HepG2 (cell line): ENCODE measurements around the gene KIF1C. TPM values are rescaled to one million over a fixed set of nuclear protein-coding genes. Genes with fewer than 3 reads are reported as not detected.

Experiments used
- CENPBD1 ChIP-seq: sonication (generic); formaldehyde crosslinking; IDR thresholded peaks from 2 replicates; pipeline ENCODE4 v1.8.0; 2022; ENCODE audit warnings: missing genetic modification reagents, low read depth, mild to moderate bottlenecking, borderline replicate concordance
- CREM ChIP-seq, 2 experiments: sonication (generic) in 1 of 2; formaldehyde crosslinking in 1 of 2; IDR thresholded peaks; 2 replicates each; pipeline versions ENCODE4 v1.4.0 to v1.6.1; 2016 to 2020; ENCODE audit warnings: antibody characterized with exemption in 1 of 2, mild to moderate bottlenecking in 1 of 2, missing genetic modification reagents in 1 of 2
- EED ChIP-seq: sonication (generic); formaldehyde crosslinking; IDR thresholded peaks from 2 replicates; pipeline ENCODE4 v1.5.0; 2020; ENCODE audit warnings: mild to moderate bottlenecking, missing genetic modification reagents
- FOXP1 ChIP-seq, 2 experiments: fragments of 450-650 bp in 1 of 2; IDR thresholded peaks; 2 replicates each; pipeline ENCODE4 v1.6.1; 2017 to 2018; ENCODE audit warnings: antibody characterized with exemption in 1 of 2
- HNRNPUL1 ChIP-seq: fragments of 200-400 bp; formaldehyde crosslinking; IDR thresholded peaks from 2 replicates; pipeline ENCODE4 v1.6.1; 2017; ENCODE audit warnings: low read depth, mild to moderate bottlenecking, low read length, moderate library complexity
- KDM5A ChIP-seq: fragments of 200-600 bp; sonication (generic); IDR thresholded peaks from 2 replicates; pipeline ENCODE4 v1.7.0; 2018; ENCODE audit warnings: antibody characterized with exemption, mild to moderate bottlenecking, low read length, borderline replicate concordance
- KMT2B ChIP-seq: IDR thresholded peaks from 2 replicates; pipeline ENCODE4 v1.6.1; 2016; ENCODE audit warnings: missing genetic modification reagents, missing compliant biosample characterization
- LCORL ChIP-seq, 2 experiments: fragments of 450-650 bp in 1 of 2; sonication (generic) in 1 of 2; formaldehyde crosslinking in 1 of 2; IDR thresholded peaks; 2 replicates each; pipeline versions ENCODE4 v1.5.0 to v1.6.1; 2017 to 2020; ENCODE audit warnings: antibody characterized with exemption in 1 of 2, missing genetic modification reagents in 1 of 2
- MXD4 ChIP-seq: IDR thresholded peaks from 2 replicates; pipeline ENCODE4 v1.6.1; 2016; ENCODE audit warnings: mild to moderate bottlenecking, missing biosample characterization, missing genetic modification reagents
- NFE2L1 ChIP-seq: sonication (generic); formaldehyde crosslinking; IDR thresholded peaks from 2 replicates; pipeline ENCODE4 v1.4.0; 2020; ENCODE audit warnings: missing genetic modification reagents, mild to moderate bottlenecking, borderline replicate concordance
- RAD21 ChIP-seq: fragments of 450-650 bp; formaldehyde crosslinking; IDR thresholded peaks from 2 replicates; pipeline ENCODE4 v1.5.0; 2020; ENCODE audit warnings: mild to moderate bottlenecking
- SMC3 ChIP-seq: IDR thresholded peaks from 2 replicates; pipeline ENCODE4 v1.6.1; 2011; ENCODE audit warnings: low read length, improper control_type of control experiment
- ZBTB21 ChIP-seq: sonication (generic); formaldehyde crosslinking; IDR thresholded peaks from 2 replicates; pipeline ENCODE4 v1.4.0; 2020; ENCODE audit warnings: missing genetic modification reagents
- ZNF563 ChIP-seq: sonication (generic); formaldehyde crosslinking; IDR thresholded peaks from 2 replicates; pipeline ENCODE4 v1.8.0; 2022; ENCODE audit warnings: mild to moderate bottlenecking, moderate library complexity, missing genetic modification reagents
- ZNF660 ChIP-seq: sonication (generic); formaldehyde crosslinking; IDR thresholded peaks from 2 replicates; pipeline ENCODE4 v1.5.1; 2020; ENCODE audit warnings: mild to moderate bottlenecking, low read depth, missing genetic modification reagents, borderline replicate concordance
- ZXDC ChIP-seq: sonication (generic); formaldehyde crosslinking; IDR thresholded peaks from 2 replicates; pipeline ENCODE4 v1.5.0; 2020; ENCODE audit warnings: mild to moderate bottlenecking, missing genetic modification reagents
- polyA plus RNA-seq, 8 experiments: library from polyadenylated mRNA; depleted of rRNA in 3 of 8; stranded (reverse) in 7 of 8; unstranded in 1 of 8; fragments of >200 nt; fragmentation: Illumina TruSeq in 4 of 8; extraction: Trizol in 4 of 8; gene quantifications; 2 replicates each; pipeline versions ENCODE4 v1.2.1 to v1.2.3, GENCODE V29; 2011 to 2016; ENCODE audit warnings: low read depth in 4 of 8, missing spikeins in 1 of 8, mixed read lengths in 1 of 8; ENCODE audit not compliant: insufficient read depth in 1 of 8
- total RNA-seq, 5 experiments: library from RNA; depleted of rRNA; stranded (reverse); fragments of >200 nt; fragmentation: Illumina TruSeq; extraction: Trizol; gene quantifications; 2 replicates each; pipeline ENCODE4 v1.2.3, GENCODE V29; 2016; ENCODE audit warnings: low read depth in 1 of 5
- TF ChIP-seq, protein P1 (sequence below): sonication (generic); formaldehyde crosslinking; IDR thresholded peaks from 2 replicates; pipeline ENCODE4 v1.8.0; 2022; ENCODE audit warnings: missing genetic modification reagents, mild to moderate bottlenecking, borderline replicate concordance
- TF ChIP-seq, protein P2 (sequence below): sonication (generic); formaldehyde crosslinking; IDR thresholded peaks from 2 replicates; pipeline ENCODE4 v1.4.0; 2020; ENCODE audit warnings: missing genetic modification reagents

Gene KIF1C
- total and polyA plus RNA-seq, 2 of the 13 experiments (the other 11 are each of a cell fraction or from before 2014, with no cell fraction given), result 70.0 to 104 TPM

GRCh38 chr17:4966844-4967538 is 30.8 kb upstream of the KIF1C start (continued):
- TF ChIP-seq CENPBD1, result no peak
- TF ChIP-seq KMT2B, result no peak; the same call in 1 of the 2 replicates
- no peak for TF ChIP-seq RAD21 (CRISPR knock-in tag)
- peak; percentile 13; the same call in 1 of the 2 replicates for TF ChIP-seq KDM5A
- no peak for TF ChIP-seq EED (CRISPR knock-in tag)
- TF ChIP-seq CREM (IDR thresholded peaks at IDR 0.05), result peak; percentile 77
- TF ChIP-seq CREM (CRISPR knock-in tag; IDR thresholded peaks at IDR 0.05), result no peak
- no peak for TF ChIP-seq FOXP1 (IDR thresholded peaks at IDR 0.05)
- TF ChIP-seq FOXP1 (CRISPR knock-in tag; IDR thresholded peaks at IDR 0.05), result no peak
- no peak for TF ChIP-seq SMC3
- TF ChIP-seq ZBTB21 (CRISPR knock-in tag), result no peak
- 0 out of 2 replicates have a peak, but pooled peaks have one; percentile 17 for TF ChIP-seq NFE2L1 (CRISPR knock-in tag)
- no peak for TF ChIP-seq HNRNPUL1
- TF ChIP-seq ZXDC (CRISPR knock-in tag), result no peak
- no peak for TF ChIP-seq LCORL (IDR thresholded peaks at IDR 0.05)
- TF ChIP-seq LCORL (CRISPR knock-in tag; IDR thresholded peaks at IDR 0.05), result no peak; the same call in 1 of the 2 replicates
- no peak; the same call in 1 of the 2 replicates for TF ChIP-seq MXD4 (CRISPR knock-in tag)
- TF ChIP-seq ZNF660 (CRISPR knock-in tag), result no peak
- no peak for TF ChIP-seq ZNF563 (CRISPR knock-in tag)
- TF ChIP-seq, protein P1, sequence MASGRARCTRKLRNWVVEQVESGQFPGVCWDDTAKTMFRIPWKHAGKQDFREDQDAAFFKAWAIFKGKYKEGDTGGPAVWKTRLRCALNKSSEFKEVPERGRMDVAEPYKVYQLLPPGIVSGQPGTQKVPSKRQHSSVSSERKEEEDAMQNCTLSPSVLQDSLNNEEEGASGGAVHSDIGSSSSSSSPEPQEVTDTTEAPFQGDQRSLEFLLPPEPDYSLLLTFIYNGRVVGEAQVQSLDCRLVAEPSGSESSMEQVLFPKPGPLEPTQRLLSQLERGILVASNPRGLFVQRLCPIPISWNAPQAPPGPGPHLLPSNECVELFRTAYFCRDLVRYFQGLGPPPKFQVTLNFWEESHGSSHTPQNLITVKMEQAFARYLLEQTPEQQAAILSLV, result no peak
- TF ChIP-seq, protein P2, sequence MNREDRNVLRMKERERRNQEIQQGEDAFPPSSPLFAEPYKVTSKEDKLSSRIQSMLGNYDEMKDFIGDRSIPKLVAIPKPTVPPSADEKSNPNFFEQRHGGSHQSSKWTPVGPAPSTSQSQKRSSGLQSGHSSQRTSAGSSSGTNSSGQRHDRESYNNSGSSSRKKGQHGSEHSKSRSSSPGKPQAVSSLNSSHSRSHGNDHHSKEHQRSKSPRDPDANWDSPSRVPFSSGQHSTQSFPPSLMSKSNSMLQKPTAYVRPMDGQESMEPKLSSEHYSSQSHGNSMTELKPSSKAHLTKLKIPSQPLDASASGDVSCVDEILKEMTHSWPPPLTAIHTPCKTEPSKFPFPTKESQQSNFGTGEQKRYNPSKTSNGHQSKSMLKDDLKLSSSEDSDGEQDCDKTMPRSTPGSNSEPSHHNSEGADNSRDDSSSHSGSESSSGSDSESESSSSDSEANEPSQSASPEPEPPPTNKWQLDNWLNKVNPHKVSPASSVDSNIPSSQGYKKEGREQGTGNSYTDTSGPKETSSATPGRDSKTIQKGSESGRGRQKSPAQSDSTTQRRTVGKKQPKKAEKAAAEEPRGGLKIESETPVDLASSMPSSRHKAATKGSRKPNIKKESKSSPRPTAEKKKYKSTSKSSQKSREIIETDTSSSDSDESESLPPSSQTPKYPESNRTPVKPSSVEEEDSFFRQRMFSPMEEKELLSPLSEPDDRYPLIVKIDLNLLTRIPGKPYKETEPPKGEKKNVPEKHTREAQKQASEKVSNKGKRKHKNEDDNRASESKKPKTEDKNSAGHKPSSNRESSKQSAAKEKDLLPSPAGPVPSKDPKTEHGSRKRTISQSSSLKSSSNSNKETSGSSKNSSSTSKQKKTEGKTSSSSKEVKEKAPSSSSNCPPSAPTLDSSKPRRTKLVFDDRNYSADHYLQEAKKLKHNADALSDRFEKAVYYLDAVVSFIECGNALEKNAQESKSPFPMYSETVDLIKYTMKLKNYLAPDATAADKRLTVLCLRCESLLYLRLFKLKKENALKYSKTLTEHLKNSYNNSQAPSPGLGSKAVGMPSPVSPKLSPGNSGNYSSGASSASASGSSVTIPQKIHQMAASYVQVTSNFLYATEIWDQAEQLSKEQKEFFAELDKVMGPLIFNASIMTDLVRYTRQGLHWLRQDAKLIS, result no peak
